GM21423 (cell line): ENCODE measurements around the gene METTL17.

Source experiments
- ATAC-seq: cut with Tn5 transposase; IDR thresholded peaks from one replicate; pipeline ENCODE4 v1.9.1; 2021; ENCODE audit warnings: mild to moderate bottlenecking, moderate library complexity; ENCODE audit not compliant: unreplicated experiment

The METTL17 gene

DNA sequence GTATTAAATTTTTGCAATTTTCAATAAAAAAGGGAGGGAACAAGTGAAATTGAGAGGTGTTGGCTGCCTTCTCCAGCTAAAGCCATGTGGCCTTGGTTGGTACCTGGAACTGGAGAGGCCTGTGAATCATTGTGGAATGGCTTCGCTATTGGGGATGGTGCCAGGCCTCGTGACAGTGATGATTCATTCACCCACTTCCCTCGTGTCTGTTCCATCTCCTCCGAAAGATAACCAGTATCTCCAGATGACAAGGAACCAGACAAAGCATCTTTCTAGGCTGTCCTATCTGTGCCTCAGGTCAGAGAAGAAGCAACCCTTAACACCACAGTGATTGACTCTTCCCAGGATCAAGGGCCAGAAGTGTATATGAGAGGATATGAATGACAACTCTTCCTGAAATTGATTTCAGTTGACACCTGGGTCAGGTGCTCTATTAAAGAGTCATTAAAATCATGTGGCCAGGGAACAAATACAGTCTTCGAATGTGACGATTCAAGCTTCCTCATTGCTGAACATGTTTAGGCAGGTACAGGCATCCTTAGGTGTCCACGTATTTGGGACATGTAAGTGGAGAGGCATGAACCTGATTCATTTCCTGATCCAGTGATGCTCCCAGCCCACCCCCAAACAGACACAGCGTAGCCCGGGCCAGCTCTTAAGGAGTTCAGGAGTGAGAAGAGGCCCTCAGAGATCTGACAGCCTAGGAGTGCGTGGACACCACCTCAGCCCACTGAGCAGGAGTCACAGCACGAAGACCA lies 52.1 kb downstream of the METTL17 start, which contains the start of gene RNASE7:
Gene RNASE7, plus strand, starts transcription at position 687 of the 758 bp plus-strand sequence. CDS start 631 bp downstream, outside the sequence.
- no peak for ATAC-seq

DNA sequence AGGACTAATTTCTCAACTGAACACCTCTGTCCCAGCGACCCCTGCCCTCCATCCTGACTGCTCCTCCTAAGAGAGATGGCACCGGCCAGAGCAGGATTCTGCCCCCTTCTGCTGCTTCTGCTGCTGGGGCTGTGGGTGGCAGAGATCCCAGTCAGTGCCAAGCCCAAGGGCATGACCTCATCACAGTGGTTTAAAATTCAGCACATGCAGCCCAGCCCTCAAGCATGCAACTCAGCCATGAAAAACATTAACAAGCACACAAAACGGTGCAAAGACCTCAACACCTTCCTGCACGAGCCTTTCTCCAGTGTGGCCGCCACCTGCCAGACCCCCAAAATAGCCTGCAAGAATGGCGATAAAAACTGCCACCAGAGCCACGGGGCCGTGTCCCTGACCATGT lies 53.1 kb downstream of the METTL17 start:
- ATAC-seq, result no peak

DNA sequence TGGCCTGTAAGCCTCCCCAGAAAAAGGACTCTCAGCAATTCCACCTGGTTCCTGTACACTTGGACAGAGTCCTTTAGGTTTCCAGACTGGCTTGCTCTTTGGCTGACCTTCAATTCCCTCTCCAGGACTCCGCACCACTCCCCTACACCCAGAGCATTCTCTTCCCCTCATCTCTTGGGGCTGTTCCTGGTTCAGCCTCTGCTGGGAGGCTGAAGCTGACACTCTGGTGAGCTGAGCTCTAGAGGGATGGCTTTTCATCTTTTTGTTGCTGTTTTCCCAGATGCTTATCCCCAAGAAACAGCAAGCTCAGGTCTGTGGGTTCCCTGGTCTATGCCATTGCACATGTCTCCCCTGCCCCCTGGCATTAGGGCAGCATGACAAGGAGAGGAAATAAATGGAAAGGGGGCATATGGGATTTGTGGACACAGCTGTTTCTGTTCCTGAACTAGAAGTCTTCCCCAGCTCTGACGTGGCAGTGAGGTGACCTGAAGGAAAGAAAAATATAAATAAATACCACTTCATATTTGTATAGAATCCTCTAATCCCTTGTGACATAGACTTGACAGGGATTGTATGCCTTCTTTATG lies 53.7 kb downstream of the METTL17 start:
- no peak for ATAC-seq

DNA sequence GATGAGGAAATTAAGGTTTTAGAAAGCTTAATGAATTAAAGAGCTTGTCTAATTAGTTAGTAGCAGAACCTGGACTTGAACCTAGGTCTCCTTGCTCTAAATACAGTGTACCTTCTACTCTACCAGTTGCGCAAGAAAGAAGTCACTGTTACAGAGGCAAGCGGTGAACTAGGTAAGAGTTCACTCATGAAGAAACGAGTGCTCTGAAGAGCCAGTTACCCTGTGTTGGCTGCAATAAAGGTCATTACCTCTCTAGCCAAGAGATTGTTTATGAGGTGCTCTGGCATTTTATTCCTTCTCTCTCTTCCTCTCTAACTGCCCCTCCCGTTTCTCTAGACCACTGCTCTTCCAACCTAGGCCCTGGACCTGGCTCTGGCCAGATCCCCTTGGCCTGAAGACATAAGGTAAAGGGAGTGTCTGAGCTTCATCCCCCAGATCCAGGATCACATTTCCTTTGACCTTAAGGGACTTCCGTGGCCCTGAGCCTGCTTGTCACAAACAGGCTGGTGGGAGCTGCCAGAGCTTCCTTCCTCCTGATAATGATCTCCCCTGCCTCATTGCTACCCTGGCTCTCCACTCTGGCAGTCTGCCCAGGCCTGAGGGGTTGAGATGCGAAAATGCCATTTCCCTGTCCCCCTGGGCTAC lies 54.3 kb downstream of the METTL17 start:
- ATAC-seq, result no peak
